ENCODE data around the gene GNB4. TPM values are rescaled to one million over a fixed set of nuclear protein-coding genes. Genes with fewer than 3 reads are reported as not detected.

The GNB4 gene
- total and polyA plus RNA-seq, 2 donors (not counting 3 experiments of a cell fraction or from before 2014, with no cell fraction given) = 30.3 to 62.6 TPM

DNA sequence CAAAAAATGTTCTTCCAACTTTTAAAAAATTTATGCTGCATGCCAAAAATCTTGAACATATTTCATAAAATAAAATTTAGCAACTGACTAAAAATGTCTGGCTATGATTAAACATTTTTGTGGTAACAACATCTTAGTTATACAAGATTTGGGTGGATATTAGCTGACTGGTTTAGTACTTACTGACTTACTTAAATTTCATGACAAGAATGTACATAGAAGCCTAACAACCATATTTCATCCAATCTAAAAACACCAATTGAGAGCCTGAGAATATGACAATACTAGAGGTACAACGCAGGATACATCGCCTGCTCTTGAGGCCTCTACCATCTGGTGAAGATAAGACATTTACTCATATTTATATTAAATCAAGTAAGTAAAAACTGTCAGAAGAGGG lies 34.6 kb downstream of the GNB4 start:
- ChIA-PET POLR2A (interaction anchor here (0.6 kb wide), 1 partner anchor 18 kb away, joined by 3 read pairs; no protein-coding TSS in a partner anchor), CTCF (interaction anchor here (0.9 kb wide), 1 partner anchor 43 kb away, joined by 3 read pairs; no protein-coding TSS in a partner anchor)
- BruUV-seq (replicated peaks) = no TSS peak
- dilution Hi-C loops (cut with MboI; ENCODE audit: extremely low pct_ligation_motif_present, low sequenced_read_pairs) = no loop called here
- DNase-seq (ENCODE audit: low read depth, low spot score) = no peak
- Histone ChIP-seq H3K79me2 (ENCODE audit: control insufficient read depth, insufficient read depth, low read length) (peaks cover 5% of the 10 kb centered on the region), H3K36me3 (ENCODE audit: control insufficient read depth in 2 of 2, extremely low read depth in 1 of 2, insufficient read depth in 2 of 2, low read length in 2 of 2) (peaks cover 22 to 26% of the 10 kb centered on the region in 2 experiments), H2AFZ (ENCODE audit: low read depth, low read length) (no peak overlapping the region), H3K4me3 (replicated peaks in 1 of 3; ENCODE audit: insufficient read depth in 1 of 3, low read depth in 1 of 3, low read length in 3 of 3) (no peak overlapping the region), H3K9me3 (replicated peaks; ENCODE audit: control insufficient read depth, insufficient read depth, low read length) (no peaks in the 10 kb centered on the region), H3K27ac (ENCODE audit: insufficient read depth, low read depth, low read length) (no peak overlapping the region), H3K9ac (replicated peaks; ENCODE audit: extremely low read depth, insufficient read depth, low read length) (no peak overlapping the region), H3K9me1 (replicated peaks; ENCODE audit: control insufficient read depth, extremely low read depth, insufficient read depth, low read length) (no peaks in the 10 kb centered on the region), H4K20me1 (replicated peaks; ENCODE audit: control insufficient read depth, extremely low read depth, insufficient read depth, low read length) (no peaks in the 10 kb centered on the region), H3K27me3 (ENCODE audit: control insufficient read depth in 2 of 2, insufficient read depth in 2 of 2, low read length in 2 of 2) (no peaks in the 10 kb centered on the region), H3K4me2 (ENCODE audit: insufficient read depth, low read length) (no peak overlapping the region), H3K4me1 (ENCODE audit: control insufficient read depth, extremely low read depth, insufficient read depth, low read length) (no peaks in the 10 kb centered on the region)
- intact Hi-C loops (cut with micrococcal nuclease) = no loop called here
- FAIRE-seq = no peak
- TF ChIP-seq FOS (IDR thresholded peaks at IDR 0.05; ENCODE audit: borderline replicate concordance, insufficient read depth, low read length) (no peak), JUN (IDR thresholded peaks at IDR 0.05; ENCODE audit: borderline replicate concordance, insufficient read depth, insufficient read length, low read depth) (no peak), POLR2A (IDR thresholded peaks at IDR 0.05; ENCODE audit: low read depth, low read length) (no peak)
- TF ChIP-seq, protein P1, sequence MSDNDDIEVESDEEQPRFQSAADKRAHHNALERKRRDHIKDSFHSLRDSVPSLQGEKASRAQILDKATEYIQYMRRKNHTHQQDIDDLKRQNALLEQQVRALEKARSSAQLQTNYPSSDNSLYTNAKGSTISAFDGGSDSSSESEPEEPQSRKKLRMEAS (IDR thresholded peaks at IDR 0.05; ENCODE audit: insufficient read depth, insufficient read length) = no peak
- TF ChIP-seq, protein P2, sequence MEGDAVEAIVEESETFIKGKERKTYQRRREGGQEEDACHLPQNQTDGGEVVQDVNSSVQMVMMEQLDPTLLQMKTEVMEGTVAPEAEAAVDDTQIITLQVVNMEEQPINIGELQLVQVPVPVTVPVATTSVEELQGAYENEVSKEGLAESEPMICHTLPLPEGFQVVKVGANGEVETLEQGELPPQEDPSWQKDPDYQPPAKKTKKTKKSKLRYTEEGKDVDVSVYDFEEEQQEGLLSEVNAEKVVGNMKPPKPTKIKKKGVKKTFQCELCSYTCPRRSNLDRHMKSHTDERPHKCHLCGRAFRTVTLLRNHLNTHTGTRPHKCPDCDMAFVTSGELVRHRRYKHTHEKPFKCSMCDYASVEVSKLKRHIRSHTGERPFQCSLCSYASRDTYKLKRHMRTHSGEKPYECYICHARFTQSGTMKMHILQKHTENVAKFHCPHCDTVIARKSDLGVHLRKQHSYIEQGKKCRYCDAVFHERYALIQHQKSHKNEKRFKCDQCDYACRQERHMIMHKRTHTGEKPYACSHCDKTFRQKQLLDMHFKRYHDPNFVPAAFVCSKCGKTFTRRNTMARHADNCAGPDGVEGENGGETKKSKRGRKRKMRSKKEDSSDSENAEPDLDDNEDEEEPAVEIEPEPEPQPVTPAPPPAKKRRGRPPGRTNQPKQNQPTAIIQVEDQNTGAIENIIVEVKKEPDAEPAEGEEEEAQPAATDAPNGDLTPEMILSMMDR (IDR thresholded peaks at IDR 0.05; ENCODE audit: extremely low read depth in 1 of 2, insufficient read depth in 1 of 2, low read depth in 1 of 2, low read length in 2 of 2) = no peak

DNA sequence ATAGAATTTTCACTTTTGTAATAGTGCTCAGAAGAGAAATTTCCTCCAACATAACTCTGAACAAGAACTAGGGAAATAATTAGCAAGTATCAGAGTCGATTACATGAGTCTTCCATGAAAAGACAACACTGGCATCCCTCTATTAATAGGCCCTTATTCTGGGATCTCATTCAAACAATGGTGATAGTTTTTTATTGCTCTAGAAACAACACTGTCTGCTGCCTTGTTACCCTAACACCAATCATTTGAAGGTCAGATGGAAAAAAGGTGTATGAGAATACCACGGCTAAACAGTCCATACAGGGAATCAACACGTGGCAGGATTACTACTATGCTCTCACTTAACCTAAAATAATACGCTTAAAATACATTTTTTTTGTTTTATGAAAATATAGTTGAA lies 35.9 kb downstream of the GNB4 start:
- ChIA-PET CTCF (no interaction called here), POLR2A (no interaction called here)
- Histone ChIP-seq H3K79me2 (ENCODE audit: control insufficient read depth, insufficient read depth, low read length) (peaks cover 2% of the 10 kb centered on the region), H4K20me1 (replicated peaks; ENCODE audit: control insufficient read depth, extremely low read depth, insufficient read depth, low read length) (no peaks in the 10 kb centered on the region), H3K4me3 (replicated peaks in 1 of 3; ENCODE audit: insufficient read depth in 1 of 3, low read depth in 1 of 3, low read length in 3 of 3) (no peak overlapping the region), H3K9me3 (replicated peaks; ENCODE audit: control insufficient read depth, insufficient read depth, low read length) (no peaks in the 10 kb centered on the region), H3K27me3 (ENCODE audit: control insufficient read depth in 2 of 2, insufficient read depth in 2 of 2, low read length in 2 of 2) (no peaks in the 10 kb centered on the region), H3K9me1 (replicated peaks; ENCODE audit: control insufficient read depth, extremely low read depth, insufficient read depth, low read length) (no peaks in the 10 kb centered on the region), H3K9ac (replicated peaks; ENCODE audit: extremely low read depth, insufficient read depth, low read length) (no peak overlapping the region), H3K36me3 (ENCODE audit: control insufficient read depth in 2 of 2, extremely low read depth in 1 of 2, insufficient read depth in 2 of 2, low read length in 2 of 2) (peaks cover 23 to 28% of the 10 kb centered on the region in 2 experiments), H3K4me2 (ENCODE audit: insufficient read depth, low read length) (no peak overlapping the region), H3K4me1 (ENCODE audit: control insufficient read depth, extremely low read depth, insufficient read depth, low read length) (no peaks in the 10 kb centered on the region), H3K27ac (ENCODE audit: insufficient read depth, low read depth, low read length) (no peak overlapping the region), H2AFZ (ENCODE audit: low read depth, low read length) (no peak overlapping the region)
- FAIRE-seq (no peak), DNase-seq (ENCODE audit: low read depth, low spot score) (no peak)
- dilution Hi-C loops (cut with MboI; ENCODE audit: extremely low pct_ligation_motif_present, low sequenced_read_pairs) = no loop called here
- intact Hi-C loops (cut with micrococcal nuclease) = no loop called here
- no TSS peak for BruUV-seq (replicated peaks)
- TF ChIP-seq, protein P2 (IDR thresholded peaks at IDR 0.05; ENCODE audit: extremely low read depth in 1 of 2, insufficient read depth in 1 of 2, low read depth in 1 of 2, low read length in 2 of 2) = no peak
- TF ChIP-seq POLR2AphosphoS5 (IDR thresholded peaks at IDR 0.05; ENCODE audit: insufficient read depth, low read depth, low read length) (no peak), FOS (IDR thresholded peaks at IDR 0.05; ENCODE audit: borderline replicate concordance, insufficient read depth, low read length) (no peak), MYC (IDR thresholded peaks at IDR 0.05; ENCODE audit: low read depth, low read length) (no peak), JUN (IDR thresholded peaks at IDR 0.05; ENCODE audit: borderline replicate concordance, insufficient read depth, insufficient read length, low read depth) (no peak), GATA2 (IDR thresholded peaks at IDR 0.05; ENCODE audit: insufficient read depth, insufficient read length, low read depth, low read length) (no peak), EZH2 (IDR thresholded peaks at IDR 0.05; ENCODE audit: borderline replicate concordance, low read depth, low read length, severe bottlenecking) (no peak), POLR2A (IDR thresholded peaks at IDR 0.05; ENCODE audit: low read depth, low read length) (no peak)
- TF ChIP-seq, protein P1 (IDR thresholded peaks at IDR 0.05; ENCODE audit: insufficient read depth, insufficient read length) = no peak

Data from endothelial cell of umbilical vein (primary cell).